NCI-H2227 treated with DMSO at 0.1 percent for 48 hours (cell line): ENCODE measurements around the gene PPP1R14D.

Experiments
- DNase-seq: peaks from one replicate; lab custom pipeline; 2025; lab: John Stamatoyannopoulos, UW

Gene PPP1R14D

DNA sequence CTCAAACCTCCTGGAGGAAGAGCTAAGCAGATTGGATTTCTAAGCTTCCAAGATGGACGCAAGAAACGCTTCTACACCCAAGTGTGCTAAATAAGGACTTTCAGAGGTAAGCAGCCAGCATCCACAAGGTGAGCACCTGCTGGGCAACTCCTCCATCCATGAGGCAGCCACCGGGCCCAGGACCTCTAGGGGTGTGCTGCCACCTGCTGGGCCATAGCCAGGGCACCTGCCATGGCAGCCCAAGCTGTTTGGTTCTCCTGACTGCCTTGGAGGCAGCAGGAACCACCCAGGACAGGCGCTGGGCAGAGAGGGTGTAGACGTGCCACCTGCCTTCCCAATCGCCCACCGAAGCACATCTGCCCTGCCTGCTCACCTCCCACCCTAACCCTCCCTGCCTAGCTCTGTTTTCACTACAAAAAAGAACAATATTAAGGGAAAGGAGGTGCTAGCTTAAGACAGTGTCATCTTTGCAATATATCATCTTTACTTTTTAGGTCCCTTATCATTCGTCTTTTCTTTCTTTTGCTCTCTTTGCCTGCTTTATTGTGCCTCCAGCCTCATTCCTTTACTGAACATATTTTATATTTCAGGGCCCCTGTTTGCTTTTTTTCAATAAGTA is 45.8 kb downstream of the PPP1R14D start:
- peak; percentile 29 for DNase-seq

- DNase-seq: no peak
Measured at GRCh38 chr15:40776537-40777141, 51.9 kb downstream of the PPP1R14D start.

GRCh38 chr15:40775740-40776536 is 52.6 kb downstream of the PPP1R14D start:
- DNase-seq: no peak

DNA sequence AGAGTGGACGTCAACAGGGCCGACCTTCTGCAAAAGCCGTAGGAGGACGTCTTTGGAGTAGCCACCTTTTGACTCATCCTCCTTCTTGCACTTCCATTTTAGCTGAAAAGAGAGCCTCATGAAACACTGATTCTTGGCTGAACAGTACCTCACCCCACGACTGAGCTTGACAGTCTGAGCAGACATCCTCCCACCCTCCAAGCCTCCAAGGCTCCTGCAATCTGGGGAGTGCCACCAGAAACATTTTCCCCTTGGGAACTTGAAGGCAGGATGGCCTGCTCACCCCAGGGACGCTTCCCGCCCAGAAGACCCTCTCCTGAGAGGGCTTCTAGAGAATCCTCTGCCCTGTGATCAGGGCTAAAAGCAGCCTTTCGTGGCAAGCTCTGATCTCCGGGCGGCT is 53.5 kb downstream of the PPP1R14D start:
- DNase-seq: no peak

- DNase-seq: no peak
Measured at GRCh38 chr15:40773902-40774301, 54.6 kb downstream of the PPP1R14D start.

- DNase-seq: no peak
Measured at GRCh38 chr15:40773496-40773895, 55.0 kb downstream of the PPP1R14D start.

DNA sequence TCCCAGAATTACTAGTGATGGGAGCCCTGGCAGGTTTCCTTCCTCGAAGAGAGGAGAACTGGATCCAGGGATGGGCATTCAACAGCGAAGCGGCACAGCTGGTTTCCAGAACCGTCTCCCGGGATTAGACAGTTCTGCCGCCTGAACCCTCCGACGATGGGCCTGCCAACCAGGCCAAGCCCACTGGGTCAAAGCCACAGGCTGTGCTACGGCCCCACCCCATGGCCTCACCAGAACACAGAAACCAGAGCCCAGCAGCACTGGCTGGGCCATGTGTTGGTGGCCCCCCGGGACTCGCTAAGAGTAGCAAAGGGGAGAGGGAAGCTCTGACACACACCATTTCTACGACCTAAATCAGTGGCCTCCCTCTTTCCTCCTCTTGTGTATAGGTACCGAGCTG is 56.5 kb downstream of the PPP1R14D start:
- no peak for DNase-seq

DNA sequence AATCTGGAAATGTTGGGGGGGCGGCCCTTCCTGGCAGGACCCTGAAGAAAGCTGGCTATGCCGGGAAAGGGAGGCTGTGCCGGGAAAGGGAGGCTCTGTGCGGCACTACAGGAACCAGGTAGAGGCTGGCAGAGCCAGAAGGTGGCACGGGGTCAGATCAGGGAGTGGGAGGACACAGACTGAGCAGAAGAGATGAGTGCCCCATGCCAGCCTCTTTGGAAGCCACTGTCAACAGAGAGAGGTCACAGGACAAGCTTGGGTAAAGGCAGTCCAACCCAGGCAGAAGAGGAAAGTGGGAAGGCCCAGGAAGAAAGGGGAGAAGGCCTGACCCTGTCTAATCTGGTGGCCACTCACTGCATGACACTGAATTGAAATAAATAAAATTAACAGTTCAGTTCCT is 57.3 kb downstream of the PPP1R14D start:
- no peak for DNase-seq

DNA sequence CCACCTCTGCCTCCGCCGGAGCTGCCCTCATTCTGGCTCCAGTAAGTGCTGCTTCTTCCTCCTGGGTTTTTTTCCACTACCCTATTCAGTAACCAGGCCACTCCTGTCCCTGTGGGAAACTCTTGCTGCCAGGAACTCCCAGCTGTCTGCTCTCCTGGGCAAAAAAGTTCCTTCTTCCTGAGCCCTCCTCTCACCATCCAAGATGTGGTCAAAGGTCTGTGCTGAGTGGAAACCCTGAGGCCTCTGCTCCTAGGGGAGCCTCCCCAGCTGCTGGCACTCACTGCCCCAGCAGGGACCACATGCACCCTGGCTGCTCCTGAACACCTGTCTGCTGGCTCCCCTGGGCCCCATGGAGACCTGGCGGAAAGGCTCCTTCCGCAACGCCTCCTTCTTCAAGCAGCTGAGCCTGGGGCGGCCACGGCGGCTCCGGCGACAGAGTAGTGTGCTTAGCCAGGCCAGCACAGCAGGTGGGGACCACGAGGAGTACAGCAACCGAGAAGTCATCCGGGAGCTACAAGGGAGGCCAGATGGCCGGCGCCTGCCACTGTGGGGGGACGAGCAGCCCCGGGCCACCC is 58.3 kb downstream of the PPP1R14D start:
- peak; percentile 20 for DNase-seq

GRCh38 chr15:40769274-40770146 is 59.0 kb downstream of the PPP1R14D start, which contains the start of gene C15orf62:
Gene C15orf62, plus strand, starts transcription at chr15:40769980. Its CDS starts 516 bp downstream, at chr15:40770496.
- peak; percentile 22 for DNase-seq

DNA sequence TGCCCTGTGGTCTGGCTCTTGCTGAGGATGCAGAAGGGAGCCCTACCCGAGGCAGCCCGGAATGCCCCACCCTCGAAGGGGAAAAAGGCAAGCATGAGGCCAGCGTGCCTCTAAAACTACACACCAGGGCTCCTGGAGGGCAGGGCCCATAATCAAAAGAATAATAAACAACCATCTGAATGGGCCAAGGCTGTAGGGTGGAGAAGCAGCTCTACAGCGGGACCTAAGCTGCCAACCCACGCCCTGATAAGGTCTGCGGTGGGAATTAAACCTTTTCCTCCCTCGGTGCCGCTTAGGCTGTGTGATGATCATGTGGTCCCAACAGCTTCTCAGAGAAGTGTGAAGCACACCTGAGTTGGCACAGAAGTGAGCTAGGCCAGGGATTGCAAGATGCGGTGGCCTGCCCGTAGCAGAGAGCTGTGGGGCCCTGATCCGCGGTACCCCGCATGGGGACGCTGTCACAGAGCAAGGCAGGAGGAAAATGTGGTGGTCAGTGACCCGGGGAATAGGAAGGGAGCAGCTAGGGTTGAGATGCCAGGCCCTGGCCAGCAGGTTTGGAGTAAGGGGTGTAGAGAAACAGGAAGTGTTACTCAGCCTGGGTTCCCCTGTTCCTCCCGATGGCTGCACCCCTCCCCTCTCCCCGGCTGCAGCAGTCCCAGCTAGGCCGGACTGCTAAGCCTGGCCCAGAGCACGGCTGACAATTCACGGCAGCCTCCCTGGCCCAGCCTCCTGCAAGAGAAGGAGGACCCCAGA is 59.8 kb downstream of the PPP1R14D start:
- DNase-seq: no peak

DNA sequence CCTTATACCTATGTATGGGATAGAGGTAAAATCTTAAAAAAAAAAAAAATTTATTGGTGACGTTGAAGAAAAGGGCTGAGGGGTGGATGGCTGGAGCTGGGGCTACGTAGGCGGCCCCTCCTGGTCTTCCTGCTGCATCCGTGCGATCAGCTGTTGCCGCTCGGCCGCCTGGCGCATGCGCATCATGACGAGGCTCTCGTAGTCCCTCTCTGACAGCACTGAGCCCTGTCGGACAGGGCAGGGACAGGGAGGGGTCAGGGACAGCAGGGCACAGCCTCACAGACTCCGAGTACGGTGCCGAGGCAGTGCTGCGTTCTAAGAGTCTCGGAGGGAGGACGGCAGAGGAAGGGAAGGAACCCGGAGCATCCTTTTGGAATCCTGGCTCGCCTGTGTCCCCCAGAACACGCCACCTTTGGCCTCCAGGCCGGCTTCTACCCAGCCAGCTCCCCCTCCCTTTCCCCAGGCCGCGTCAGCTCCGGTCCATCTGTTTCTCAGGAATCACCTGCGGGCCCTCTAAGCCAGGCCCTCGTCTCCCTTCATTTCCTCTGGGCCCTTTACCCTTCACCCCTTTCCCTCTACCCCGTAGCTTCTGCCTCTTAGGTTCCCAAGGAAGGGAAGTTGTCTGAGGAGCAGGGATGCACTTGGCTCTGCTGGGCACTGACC is 60.5 kb downstream of the PPP1R14D start:
- no peak for DNase-seq

DNA sequence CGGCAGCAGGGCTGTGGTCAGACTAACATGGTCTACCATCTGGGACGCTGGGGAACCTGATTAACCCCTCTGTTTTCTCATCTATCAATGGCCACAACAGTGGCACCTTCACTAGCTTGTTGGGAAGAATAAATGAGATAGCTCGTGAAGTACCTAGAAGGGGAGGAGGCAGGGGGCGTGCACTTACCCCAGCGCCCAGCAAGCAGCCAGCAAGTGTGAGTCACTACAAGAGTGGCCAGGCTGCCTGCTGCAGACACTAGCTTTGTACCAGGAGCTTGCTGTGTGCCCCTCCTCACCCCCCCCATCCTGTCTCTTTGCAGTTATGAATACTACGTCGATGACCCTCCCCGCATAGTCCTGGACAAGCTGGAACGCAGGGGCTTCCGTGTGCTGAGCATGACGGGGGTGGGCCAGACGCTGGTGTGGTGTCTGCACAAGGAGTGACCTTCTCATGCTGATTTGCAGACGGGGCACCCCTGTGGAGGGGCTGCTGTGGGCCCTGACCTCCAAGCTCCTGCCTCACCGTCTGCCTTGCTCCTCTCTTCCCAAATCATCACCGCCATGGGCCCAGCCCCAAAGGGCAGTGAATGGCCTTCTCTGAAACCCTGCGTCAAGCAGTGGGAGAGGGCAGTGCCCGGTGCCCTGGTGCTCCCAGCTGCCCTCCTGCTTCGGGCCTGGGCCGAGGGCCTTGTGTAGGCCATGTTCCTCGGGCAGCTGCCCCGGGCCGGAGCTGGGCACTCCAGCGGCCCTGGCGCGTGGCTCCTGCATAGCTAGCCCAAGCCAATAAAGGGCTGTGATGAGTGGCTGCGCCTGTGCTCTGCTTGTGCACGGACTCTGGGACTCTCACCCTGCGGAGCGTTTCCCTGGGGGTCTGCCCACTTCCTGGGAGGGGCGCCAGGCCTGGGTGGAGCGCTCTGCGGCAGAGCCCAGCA is 61.3 kb downstream of the PPP1R14D start:
- peak; percentile 29 for DNase-seq

GRCh38 chr15:40766194-40766815 is 62.2 kb downstream of the PPP1R14D start:
- no peak for DNase-seq
